GM12874 (cell line): Measurements from ENCODE around the gene PPIA.

ENCODE experiments used
- TF ChIP-seq, protein P1 (sequence below): IDR thresholded peaks from 2 replicates; pipeline ENCODE4 v1.5.1; 2011; ENCODE audit warnings: low read depth, mild to moderate bottlenecking, control low read depth, low read length, moderate library complexity; ENCODE audit not compliant: insufficient read depth

PPIA gene

DNA sequence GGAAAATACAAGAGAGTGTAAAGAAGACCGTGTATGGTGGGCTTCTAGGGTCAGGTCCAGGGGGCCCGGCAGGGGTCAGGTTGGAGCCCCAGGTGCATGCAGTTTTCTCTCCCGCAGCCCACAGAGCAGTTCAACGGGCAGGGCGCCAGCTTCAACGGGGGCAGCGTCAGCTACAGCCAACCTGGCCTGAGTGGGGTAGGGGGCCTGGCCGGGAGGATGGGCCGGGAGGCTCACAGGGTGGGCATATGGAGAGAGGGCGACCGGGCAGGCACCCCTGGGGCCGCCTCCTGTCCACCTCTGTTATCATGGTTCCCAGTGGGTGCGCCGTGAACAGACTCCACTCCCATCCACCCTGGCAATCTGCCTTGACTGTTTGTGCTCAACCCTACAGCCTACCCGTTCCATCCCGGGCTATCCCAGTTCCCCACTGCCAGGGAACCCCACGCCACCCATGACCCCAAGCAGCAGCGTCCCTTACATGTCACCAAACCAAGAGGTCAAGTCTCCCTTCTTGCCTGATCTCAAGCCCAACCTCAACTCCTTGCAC lies 36.4 kb upstream of the PPIA start:
- TF ChIP-seq, protein P1, sequence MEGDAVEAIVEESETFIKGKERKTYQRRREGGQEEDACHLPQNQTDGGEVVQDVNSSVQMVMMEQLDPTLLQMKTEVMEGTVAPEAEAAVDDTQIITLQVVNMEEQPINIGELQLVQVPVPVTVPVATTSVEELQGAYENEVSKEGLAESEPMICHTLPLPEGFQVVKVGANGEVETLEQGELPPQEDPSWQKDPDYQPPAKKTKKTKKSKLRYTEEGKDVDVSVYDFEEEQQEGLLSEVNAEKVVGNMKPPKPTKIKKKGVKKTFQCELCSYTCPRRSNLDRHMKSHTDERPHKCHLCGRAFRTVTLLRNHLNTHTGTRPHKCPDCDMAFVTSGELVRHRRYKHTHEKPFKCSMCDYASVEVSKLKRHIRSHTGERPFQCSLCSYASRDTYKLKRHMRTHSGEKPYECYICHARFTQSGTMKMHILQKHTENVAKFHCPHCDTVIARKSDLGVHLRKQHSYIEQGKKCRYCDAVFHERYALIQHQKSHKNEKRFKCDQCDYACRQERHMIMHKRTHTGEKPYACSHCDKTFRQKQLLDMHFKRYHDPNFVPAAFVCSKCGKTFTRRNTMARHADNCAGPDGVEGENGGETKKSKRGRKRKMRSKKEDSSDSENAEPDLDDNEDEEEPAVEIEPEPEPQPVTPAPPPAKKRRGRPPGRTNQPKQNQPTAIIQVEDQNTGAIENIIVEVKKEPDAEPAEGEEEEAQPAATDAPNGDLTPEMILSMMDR: no peak

GRCh38 chr7:44761207-44762161 lies 35.0 kb upstream of the PPIA start:
- TF ChIP-seq, protein P1: no peak

DNA sequence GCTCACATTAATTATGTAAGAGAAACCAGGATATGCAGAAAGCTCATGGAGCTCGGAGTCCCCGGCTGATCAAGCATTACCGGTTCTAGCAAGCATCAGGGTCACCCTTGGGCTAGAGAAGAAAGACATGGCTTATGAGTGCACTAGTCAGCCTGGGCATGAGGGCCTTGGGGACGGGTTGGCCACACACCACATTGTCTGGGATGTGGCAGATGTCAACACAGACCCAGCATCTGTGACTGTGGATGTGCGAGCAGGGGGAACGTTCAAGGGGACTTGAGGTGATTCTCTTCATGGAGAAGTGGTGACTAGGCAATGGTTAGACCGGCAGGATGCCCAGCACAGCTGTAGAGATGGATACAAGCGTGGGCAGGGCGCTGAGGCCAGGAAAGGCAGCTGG lies 34.2 kb upstream of the PPIA start:
- TF ChIP-seq, protein P1: no peak

- TF ChIP-seq, protein P1: no peak
Observed at GRCh38 chr7:44762726-44763522, 33.6 kb upstream of the PPIA start.

- TF ChIP-seq, protein P1: no peak
Observed at GRCh38 chr7:44764081-44764480, 32.4 kb upstream of the PPIA start.

GRCh38 chr7:44764665-44765578 lies 31.6 kb upstream of the PPIA start:
- TF ChIP-seq, protein P1: no peak
